Glutamatergic neuron (in vitro differentiated cells): Measurements from ENCODE around the gene PBX2. TPM values are rescaled to one million over a fixed set of nuclear protein-coding genes. Genes with fewer than 3 reads are reported as not detected.
A peak's percentile ranks its signal among the peaks of the same experiment; 100 is the strongest.

Experiments
- DNase-seq: peaks from one replicate; pipeline ENCODE4 v3.0.0; 2022
- H3K27ac Mint-ChIP-seq: one replicate; pipeline ENCODE4 v1.8.0; 2020; ENCODE audit warnings: mild to moderate bottlenecking, mixed read lengths, inconsistent platforms; ENCODE audit not compliant: unreplicated experiment
- H3K27me3 Mint-ChIP-seq: one replicate; pipeline ENCODE4 v1.8.0; 2020; ENCODE audit warnings: mild to moderate bottlenecking, moderate library complexity, mixed read lengths, inconsistent platforms; ENCODE audit not compliant: unreplicated experiment
- H3K36me3 Mint-ChIP-seq: one replicate; pipeline ENCODE4 v1.8.0; 2020; ENCODE audit warnings: mild to moderate bottlenecking, mixed read lengths, inconsistent platforms; ENCODE audit not compliant: unreplicated experiment
- H3K4me1 Mint-ChIP-seq: one replicate; pipeline ENCODE4 v1.8.0; 2020; ENCODE audit warnings: mild to moderate bottlenecking, low read depth, mixed read lengths, inconsistent platforms; ENCODE audit not compliant: unreplicated experiment
- H3K4me3 Mint-ChIP-seq: one replicate; pipeline ENCODE4 v1.8.0; 2020; ENCODE audit warnings: mild to moderate bottlenecking, mixed read lengths, inconsistent platforms; ENCODE audit not compliant: unreplicated experiment
- H3K9me3 Mint-ChIP-seq: one replicate; pipeline ENCODE4 v1.8.0; 2020; ENCODE audit warnings: mild to moderate bottlenecking, moderate library complexity, mixed read lengths, inconsistent platforms; ENCODE audit not compliant: unreplicated experiment
- total RNA-seq: library from RNA; stranded (reverse); fragmentation: NEBNext Ultra II Directional; extraction: Animal tissue kit (Norgen Biotek cat#: 25700); gene quantifications from one replicate; pipeline ENCODE4 v1.2.1, GENCODE V29; 2021; ENCODE audit not compliant: unreplicated experiment
- TF ChIP-seq, protein P1 (sequence below): fragments of 200-600 bp; sonication (generic); IDR thresholded peaks from one replicate; pipeline ENCODE4 v1.5.0; 2021; ENCODE audit not compliant: partially characterized antibody, unreplicated experiment

The PBX2 gene
- total RNA-seq, 1 donor from 2014 or later = 105 TPM

DNA sequence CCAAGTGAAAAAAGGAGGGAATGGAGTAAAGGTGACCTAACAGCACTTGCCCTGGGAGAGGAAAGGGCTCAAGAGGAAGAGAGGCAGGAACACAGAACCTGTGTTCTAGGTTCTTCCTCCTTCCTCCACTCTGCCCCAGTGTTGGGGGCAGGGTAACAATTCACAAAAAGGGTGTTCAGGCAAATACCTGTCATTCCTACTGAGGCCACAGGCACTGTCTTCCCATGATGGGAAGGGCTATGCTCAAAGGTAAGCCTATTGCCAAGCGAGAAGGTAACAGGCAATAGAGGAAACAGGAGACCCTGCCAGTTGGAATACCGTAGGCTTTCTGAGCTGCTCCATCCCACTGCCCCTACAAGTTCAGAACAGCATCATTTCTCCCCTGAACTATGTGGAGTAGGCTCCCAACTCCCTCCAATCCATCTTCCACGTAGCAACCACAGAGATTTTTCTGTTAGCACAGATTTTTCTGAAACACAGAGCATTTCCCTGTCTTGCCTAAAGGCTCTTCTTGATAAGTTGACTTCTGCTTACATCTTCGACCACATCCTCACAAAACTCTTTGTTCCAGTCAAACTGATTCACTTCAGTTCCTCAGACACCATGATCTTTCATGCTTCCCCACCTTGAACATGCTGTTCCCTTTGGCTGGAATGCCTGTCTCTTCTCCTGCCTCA, 16.8 kb downstream of the PBX2 start:
- TF ChIP-seq, protein P1, sequence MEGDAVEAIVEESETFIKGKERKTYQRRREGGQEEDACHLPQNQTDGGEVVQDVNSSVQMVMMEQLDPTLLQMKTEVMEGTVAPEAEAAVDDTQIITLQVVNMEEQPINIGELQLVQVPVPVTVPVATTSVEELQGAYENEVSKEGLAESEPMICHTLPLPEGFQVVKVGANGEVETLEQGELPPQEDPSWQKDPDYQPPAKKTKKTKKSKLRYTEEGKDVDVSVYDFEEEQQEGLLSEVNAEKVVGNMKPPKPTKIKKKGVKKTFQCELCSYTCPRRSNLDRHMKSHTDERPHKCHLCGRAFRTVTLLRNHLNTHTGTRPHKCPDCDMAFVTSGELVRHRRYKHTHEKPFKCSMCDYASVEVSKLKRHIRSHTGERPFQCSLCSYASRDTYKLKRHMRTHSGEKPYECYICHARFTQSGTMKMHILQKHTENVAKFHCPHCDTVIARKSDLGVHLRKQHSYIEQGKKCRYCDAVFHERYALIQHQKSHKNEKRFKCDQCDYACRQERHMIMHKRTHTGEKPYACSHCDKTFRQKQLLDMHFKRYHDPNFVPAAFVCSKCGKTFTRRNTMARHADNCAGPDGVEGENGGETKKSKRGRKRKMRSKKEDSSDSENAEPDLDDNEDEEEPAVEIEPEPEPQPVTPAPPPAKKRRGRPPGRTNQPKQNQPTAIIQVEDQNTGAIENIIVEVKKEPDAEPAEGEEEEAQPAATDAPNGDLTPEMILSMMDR = no peak
- H3K27me3 Mint-ChIP-seq = peaks cover 14% of the 10 kb centered on the region
- H3K4me3 Mint-ChIP-seq = peak overlapping the region; percentile 94
- peaks cover 25% of the 10 kb centered on the region for H3K4me1 Mint-ChIP-seq
- H3K9me3 Mint-ChIP-seq = peaks cover 17% of the 10 kb centered on the region
- no peak overlapping the region for H3K27ac Mint-ChIP-seq
- peaks cover 6% of the 10 kb centered on the region for H3K36me3 Mint-ChIP-seq
- DNase-seq = no peak

DNA sequence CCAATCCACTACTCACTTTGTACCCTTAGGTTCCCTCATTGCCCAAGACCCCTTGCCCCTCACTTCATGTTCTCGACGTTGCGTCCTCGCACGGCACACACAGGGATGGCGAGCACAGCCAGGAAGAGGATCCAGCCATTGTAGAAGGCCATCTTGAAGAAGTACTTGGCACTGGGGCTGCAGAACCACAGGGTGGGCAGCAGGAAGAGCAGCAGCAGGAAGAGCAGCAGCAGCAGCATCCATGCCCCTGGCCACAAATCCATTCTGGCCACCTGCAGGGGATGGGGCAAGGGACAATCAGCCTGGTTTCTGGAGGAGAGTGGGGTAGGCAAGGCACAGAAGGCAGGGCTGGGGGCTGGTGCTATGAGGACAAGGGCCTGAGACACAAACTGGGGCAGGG, 18.8 kb downstream of the PBX2 start:
- Mint-ChIP-seq H3K27me3 (peaks cover 6% of the 10 kb centered on the region), H3K27ac (no peak overlapping the region), H3K9me3 (peaks cover 13% of the 10 kb centered on the region), H3K36me3 (peaks cover 6% of the 10 kb centered on the region), H3K4me1 (peaks cover 23% of the 10 kb centered on the region), H3K4me3 (peak overlapping the region; percentile 18)
- TF ChIP-seq, protein P1 = no peak
- no peak for DNase-seq

DNA sequence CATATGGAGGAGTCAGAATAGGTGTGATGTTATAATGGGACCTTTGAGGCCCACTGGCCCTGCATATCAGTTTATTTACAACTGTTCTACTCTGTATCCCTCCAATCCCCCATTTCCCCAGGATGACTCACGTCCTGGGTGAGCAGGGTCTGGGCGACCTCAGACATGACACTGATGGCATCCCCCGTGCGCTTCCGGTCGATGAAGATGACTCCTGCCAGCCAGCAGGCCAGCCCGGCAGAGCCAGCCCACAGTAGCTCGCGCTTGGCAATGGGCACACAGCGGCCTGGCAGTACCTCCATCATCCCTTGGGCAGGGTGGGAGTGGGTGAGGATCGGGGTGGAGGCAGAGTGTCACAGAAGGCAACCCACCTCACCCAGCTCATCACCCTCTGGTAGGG, 19.7 kb downstream of the PBX2 start:
- no peak overlapping the region for H3K4me3 Mint-ChIP-seq
- peaks cover 19% of the 10 kb centered on the region for H3K9me3 Mint-ChIP-seq
- H3K4me1 Mint-ChIP-seq = peaks cover 21% of the 10 kb centered on the region
- H3K36me3 Mint-ChIP-seq = peaks cover 6% of the 10 kb centered on the region
- peaks cover 6% of the 10 kb centered on the region for H3K27me3 Mint-ChIP-seq
- H3K27ac Mint-ChIP-seq = no peak overlapping the region
- no peak for DNase-seq
- TF ChIP-seq, protein P1 = no peak

DNA sequence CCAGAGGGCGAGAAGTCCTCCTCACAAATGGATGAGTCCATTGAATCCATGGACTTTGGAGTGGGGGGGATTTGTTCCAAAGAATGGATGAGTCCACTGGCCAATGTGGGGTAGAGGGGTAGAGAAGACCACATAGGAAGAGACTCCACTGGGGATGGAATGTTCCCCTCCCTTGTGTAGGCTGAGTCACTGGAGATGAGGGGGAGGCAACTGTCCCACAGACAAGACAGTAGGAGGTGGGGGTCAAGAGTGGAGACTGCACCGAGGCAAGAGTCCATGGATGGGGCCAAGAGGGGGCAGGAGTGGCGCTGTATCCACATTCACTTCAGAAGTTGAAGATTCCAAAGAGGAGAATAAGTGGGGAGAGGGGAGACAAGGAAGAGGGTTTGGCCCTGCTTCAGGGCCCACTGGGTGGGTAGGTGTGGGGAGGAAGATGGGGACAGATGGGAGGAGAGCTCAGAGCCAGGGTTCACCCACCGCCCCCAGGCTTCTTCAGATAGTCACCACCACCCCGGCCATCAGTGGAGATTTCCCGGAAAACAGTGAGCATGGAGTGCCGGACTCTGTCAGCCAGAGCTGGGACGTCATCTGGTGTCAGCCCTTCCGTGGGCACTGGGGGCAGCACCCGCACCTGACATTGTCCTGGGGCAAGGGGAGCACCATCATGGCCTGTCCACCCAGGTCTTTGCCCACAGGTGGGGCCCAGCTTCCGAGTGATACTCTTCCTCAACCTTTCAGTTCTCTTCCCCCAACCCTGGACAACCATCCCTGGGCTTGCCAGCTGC, 21.0 kb downstream of the PBX2 start:
- Mint-ChIP-seq H3K36me3 (peaks cover 6% of the 10 kb centered on the region), H3K9me3 (peaks cover 15% of the 10 kb centered on the region), H3K4me1 (peaks cover 12% of the 10 kb centered on the region), H3K4me3 (peak overlapping the region; percentile 38), H3K27me3 (peaks cover 10% of the 10 kb centered on the region), H3K27ac (no peak overlapping the region)
- TF ChIP-seq, protein P1 = no peak
- no peak for DNase-seq

DNA sequence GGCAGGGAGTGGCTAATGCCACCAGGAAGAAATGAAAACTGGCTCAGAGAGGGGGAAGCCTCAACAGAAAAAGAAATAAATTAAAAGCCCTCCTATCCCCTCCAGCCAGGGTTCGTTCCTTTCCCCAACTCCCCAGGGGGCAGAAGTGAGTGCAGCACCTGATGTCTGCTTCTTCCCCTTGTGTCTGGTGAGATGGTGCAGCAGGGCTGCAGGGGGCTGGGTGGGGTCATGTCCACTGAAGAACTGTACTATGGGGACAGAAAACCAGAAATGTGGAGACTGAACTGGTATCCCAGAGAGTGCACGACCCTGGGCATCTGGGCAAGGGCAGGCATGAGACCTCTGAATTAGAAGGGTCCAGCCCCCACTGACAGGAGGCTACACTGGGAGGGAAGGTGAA, 21.7 kb downstream of the PBX2 start:
- no peak overlapping the region for H3K27ac Mint-ChIP-seq
- DNase-seq = no peak
- TF ChIP-seq, protein P1 = no peak
- H3K27me3 Mint-ChIP-seq = peaks cover 10% of the 10 kb centered on the region
- peak overlapping the region; percentile 13 for H3K4me3 Mint-ChIP-seq
- H3K4me1 Mint-ChIP-seq = peaks cover 12% of the 10 kb centered on the region
- peaks cover 17% of the 10 kb centered on the region for H3K9me3 Mint-ChIP-seq
- H3K36me3 Mint-ChIP-seq = peaks cover 6% of the 10 kb centered on the region
